ENCODE measurements around the gene NELFCD.

GRCh38 chr20:59013959-59014608 lies 33.0 kb downstream of the NELFCD start:
- TF ChIP-seq POLR2A (IDR thresholded peaks at IDR 0.05; ENCODE audit: borderline replicate concordance, extremely low read depth, insufficient read depth, insufficient read length) (no peak), FOSL1 (IDR thresholded peaks at IDR 0.05; ENCODE audit: low read depth) (no peak), ZNF274 (IDR thresholded peaks at IDR 0.05; ENCODE audit: low read depth, low read length) (no peak), ATF3 (IDR thresholded peaks at IDR 0.05) (no peak), SP1 (IDR thresholded peaks at IDR 0.05; ENCODE audit: low read depth) (no peak), YY1 (IDR thresholded peaks at IDR 0.05; ENCODE audit: extremely low read depth, insufficient replicate concordance, low read depth, low read length) (no peak), SRF (IDR thresholded peaks at IDR 0.05; ENCODE audit: low read depth) (no peak), SIN3A (IDR thresholded peaks at IDR 0.05; ENCODE audit: low read depth) (no peak)
- TF ChIP-seq, protein P1, sequence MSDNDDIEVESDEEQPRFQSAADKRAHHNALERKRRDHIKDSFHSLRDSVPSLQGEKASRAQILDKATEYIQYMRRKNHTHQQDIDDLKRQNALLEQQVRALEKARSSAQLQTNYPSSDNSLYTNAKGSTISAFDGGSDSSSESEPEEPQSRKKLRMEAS (IDR thresholded peaks at IDR 0.05), result no peak
- TF ChIP-seq, protein P2, sequence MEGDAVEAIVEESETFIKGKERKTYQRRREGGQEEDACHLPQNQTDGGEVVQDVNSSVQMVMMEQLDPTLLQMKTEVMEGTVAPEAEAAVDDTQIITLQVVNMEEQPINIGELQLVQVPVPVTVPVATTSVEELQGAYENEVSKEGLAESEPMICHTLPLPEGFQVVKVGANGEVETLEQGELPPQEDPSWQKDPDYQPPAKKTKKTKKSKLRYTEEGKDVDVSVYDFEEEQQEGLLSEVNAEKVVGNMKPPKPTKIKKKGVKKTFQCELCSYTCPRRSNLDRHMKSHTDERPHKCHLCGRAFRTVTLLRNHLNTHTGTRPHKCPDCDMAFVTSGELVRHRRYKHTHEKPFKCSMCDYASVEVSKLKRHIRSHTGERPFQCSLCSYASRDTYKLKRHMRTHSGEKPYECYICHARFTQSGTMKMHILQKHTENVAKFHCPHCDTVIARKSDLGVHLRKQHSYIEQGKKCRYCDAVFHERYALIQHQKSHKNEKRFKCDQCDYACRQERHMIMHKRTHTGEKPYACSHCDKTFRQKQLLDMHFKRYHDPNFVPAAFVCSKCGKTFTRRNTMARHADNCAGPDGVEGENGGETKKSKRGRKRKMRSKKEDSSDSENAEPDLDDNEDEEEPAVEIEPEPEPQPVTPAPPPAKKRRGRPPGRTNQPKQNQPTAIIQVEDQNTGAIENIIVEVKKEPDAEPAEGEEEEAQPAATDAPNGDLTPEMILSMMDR (IDR thresholded peaks at IDR 0.05 in 2 of 3, conservative IDR thresholded peaks at IDR 0.05 in 1 of 3; ENCODE audit: borderline replicate concordance in 1 of 3, insufficient read depth in 1 of 3, low read depth in 2 of 3, low read length in 2 of 3), result no peak
